ENCODE results near the gene F12.

The F12 gene

GRCh38 chr5:177434942-177435738 lies 25.8 kb upstream of the F12 start:
- DNase-seq: no peak

GRCh38 chr5:177434437-177434836 lies 25.1 kb upstream of the F12 start:
- no peak for DNase-seq
- in situ Hi-C loops (cut with MboI; ENCODE audit: low pct_unique_long_range_greater_than_20kb, low sequenced_read_pairs): no loop called here

More at GRCh38 chr5:177434942-177435738, 25.8 kb upstream of the F12 start:
- in situ Hi-C loops (cut with MboI; ENCODE audit: low pct_unique_long_range_greater_than_20kb, low sequenced_read_pairs): no loop called here

DNA sequence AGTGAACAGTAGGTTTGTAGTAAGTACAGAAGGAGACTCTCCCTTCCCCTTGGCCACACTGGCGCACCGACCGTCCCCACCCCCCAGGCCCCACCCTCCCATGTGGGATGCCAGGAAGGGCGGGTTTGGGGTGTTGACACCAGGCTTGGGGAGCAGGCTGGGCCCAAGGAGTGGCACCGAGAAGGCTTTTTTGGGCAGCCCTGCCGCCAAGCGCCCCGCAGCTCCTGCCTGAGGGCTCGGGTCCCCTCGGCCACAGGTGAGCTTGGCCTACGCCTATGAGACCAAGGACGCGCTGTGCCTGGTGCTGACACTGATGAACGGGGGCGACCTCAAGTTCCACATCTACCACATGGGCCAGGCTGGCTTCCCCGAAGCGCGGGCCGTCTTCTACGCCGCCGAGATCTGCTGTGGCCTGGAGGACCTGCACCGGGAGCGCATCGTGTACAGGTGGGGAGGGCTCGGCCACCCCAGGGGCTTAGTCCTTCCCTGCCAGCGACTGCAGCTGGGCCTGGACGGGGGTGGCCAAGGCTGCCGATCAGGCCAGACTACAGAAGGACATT lies 24.4 kb upstream of the F12 start:
- no peak for DNase-seq
- in situ Hi-C loops (cut with MboI; ENCODE audit: low pct_unique_long_range_greater_than_20kb, low sequenced_read_pairs): no loop called here

DNA sequence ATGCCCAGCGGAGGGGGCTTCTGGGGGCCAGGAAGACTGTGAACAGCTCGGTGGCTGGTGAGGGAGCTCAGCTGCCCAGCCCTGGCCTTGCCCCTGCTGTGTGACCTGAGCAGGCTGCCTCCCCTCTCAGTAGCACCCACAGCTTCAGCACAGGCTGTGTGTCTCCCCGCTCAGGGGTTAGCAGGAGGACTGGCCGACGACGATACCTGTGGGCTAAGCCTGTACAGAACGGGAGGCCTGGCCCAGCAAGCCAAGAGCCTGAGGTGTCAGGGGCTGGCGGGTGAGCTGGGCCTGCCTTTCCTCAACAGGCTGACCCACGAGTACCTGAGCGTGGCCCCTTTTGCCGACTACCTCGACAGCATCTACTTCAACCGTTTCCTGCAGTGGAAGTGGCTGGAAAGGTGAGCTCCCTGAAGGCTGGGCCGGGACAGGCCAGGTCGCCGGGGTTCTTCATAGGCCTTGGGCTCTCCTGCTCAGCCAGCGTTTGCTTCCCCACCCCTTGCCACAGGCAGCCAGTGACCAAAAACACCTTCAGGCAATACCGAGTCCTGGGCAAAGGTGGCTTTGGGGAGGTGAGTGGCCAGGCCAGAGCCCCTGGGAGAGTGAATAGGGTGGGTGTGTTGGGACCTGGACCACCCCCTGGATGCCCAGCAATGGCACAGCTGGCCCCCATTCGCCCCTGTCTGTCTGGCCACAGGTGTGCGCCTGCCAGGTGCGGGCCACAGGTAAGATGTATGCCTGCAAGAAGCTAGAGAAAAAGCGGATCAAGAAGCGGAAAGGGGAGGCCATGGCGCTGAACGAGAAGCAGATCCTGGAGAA lies 23.7 kb upstream of the F12 start:
- in situ Hi-C loops (cut with MboI; ENCODE audit: low pct_unique_long_range_greater_than_20kb, low sequenced_read_pairs): no loop called here

DNA sequence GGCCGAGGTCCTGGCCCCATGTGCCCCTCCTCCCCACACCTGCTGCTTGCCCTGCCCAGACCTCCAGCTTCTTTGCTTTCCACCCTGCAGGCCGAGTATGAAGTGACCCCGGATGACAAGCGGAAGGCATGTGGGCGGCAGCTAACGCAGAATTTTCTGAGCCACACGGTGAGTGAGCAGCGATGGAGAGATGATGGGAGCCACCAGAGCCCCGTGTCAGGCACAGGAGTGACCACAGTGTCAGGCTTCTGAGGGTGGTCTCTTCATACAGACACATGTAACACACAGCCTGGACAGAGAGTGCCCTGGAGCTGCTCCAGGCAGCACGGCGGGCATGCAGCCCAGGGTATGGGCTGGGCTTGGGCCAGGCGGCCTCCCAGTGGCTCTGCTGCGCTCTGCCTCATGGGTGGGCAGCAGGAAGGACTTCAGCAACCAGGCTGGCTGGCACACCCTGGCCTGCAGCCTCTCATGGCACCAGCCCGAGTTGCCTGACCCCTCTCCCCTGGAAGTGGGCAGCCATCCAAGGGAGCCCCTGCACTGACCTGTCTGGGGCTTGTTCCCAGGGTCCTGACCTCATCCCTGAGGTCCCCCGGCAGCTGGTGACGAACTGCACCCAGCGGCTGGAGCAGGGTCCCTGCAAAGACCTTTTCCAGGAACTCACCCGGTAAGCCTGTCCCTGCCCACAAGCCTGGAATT lies 22.9 kb upstream of the F12 start:
- in situ Hi-C loops (cut with MboI; ENCODE audit: low pct_unique_long_range_greater_than_20kb, low sequenced_read_pairs): no loop called here
- DNase-seq: no peak

More for the DNA sequence above, 23.7 kb upstream of the F12 start:
- no peak for DNase-seq

DNA sequence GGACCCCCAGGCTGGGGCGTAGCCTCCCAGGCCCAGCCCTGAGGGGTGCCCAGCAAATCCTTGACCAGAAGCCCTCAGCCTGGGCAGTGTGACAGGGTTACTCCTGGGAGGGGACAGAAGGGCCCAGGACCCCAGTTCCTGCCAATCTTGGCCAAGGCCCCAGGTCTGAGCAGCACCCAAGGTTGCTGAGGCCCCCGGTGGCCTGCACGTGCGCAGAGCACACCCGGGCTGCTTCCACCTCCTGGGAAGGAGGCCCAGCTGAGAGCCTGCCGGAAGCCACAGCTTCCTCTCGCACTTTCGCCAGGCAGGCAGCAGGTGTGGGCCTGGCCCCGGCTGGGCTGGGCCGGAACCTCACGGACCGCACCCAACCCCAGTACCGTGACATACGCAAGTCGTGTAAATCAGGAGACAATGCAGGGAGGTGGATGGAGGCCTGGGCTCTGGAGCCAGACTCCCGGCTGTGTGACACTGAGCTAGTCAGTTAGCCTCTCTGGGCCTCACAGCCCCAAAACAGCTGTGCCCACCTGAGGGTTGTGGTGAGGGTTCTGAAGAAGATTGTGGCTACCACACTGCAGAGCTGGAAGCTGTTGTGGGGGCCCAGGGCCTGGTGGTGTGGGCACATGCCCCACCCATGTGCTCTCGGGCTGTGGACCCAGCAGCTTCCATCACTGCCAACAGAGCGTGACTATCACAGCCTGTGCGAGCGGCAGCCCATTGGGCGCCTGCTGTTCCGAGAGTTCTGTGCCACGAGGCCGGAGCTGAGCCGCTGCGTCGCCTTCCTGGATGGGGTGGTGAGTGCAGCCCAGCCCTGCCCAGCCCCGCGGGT lies 22.2 kb upstream of the F12 start:
- peak; percentile 43 for DNase-seq
- in situ Hi-C loops (cut with MboI; ENCODE audit: low pct_unique_long_range_greater_than_20kb, low sequenced_read_pairs): no loop called here

GRCh38 chr5:177430972-177431316 lies 21.6 kb upstream of the F12 start:
- in situ Hi-C loops (cut with MboI; ENCODE audit: low pct_unique_long_range_greater_than_20kb, low sequenced_read_pairs): no loop called here
- DNase-seq: no peak

- DNase-seq: no peak
- in situ Hi-C loops (cut with MboI; ENCODE audit: low pct_unique_long_range_greater_than_20kb, low sequenced_read_pairs): no loop called here
Observed at GRCh38 chr5:177430140-177430951, 21.0 kb upstream of the F12 start.

DNA sequence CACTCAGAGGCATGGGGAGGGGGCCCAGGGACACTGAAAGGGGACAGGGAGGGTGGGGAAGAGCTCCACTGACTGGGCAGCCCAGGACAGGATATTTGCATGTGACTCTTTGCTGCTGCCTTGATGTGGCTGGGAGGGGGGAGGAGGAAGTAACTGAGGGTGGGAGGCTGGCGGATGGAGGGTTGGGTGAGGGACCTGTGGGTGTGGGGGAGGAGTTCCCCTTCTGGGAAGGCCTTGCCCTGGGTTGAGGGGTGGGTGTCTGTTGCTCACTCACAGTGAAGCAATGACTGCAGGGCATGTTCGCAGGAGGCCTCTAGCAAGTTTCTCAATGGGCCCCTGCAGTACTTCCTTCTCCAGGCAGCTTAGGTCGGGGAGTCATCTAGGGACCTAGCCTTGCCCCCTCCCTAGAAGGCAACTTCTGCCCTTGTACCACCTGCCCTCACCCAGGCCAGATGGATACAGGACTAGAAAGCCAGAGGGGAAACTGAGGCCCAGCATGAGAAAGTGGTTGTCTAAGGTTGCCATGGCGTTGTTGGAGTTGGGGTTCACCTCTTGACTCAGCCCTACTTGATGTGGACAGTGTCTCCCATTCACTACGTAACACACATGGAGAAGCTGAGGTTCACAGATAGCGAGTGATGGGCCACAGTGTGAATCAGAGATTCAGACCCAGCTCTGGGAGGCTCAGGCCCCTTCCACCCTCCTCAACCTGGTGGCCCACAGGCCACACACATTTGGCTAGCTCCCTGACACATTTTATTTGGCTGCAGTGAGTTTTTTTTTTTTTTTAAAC lies 20.1 kb upstream of the F12 start:
- in situ Hi-C loops (cut with MboI; ENCODE audit: low pct_unique_long_range_greater_than_20kb, low sequenced_read_pairs): no loop called here
- peak; percentile 94 for DNase-seq

GRCh38 chr5:177428574-177429217 lies 19.3 kb upstream of the F12 start:
- DNase-seq: no peak
- in situ Hi-C loops (cut with MboI; ENCODE audit: low pct_unique_long_range_greater_than_20kb, low sequenced_read_pairs): no loop called here

- in situ Hi-C loops (cut with MboI; ENCODE audit: low pct_unique_long_range_greater_than_20kb, low sequenced_read_pairs): no loop called here
- peak; percentile 44 for DNase-seq
Observed at GRCh38 chr5:177427919-177428573, 18.7 kb upstream of the F12 start.

- in situ Hi-C loops (cut with MboI; ENCODE audit: low pct_unique_long_range_greater_than_20kb, low sequenced_read_pairs): no loop called here
- peak; percentile 32 for DNase-seq
Observed at GRCh38 chr5:177427211-177427822, 18.0 kb upstream of the F12 start.

- in situ Hi-C loops (cut with MboI; ENCODE audit: low pct_unique_long_range_greater_than_20kb, low sequenced_read_pairs): no loop called here
- DNase-seq: peak; percentile 28
Observed at GRCh38 chr5:177426566-177427210, 17.3 kb upstream of the F12 start, which contains the start of gene GRK6. TSS of gene GRK6 (plus strand) at chr5:177426676. CDS start at chr5:177426846, 170 bp downstream.

GRCh38 chr5:177425801-177426565 lies 16.6 kb upstream of the F12 start:
- DNase-seq: peak; percentile 100
- in situ Hi-C loops (cut with MboI; ENCODE audit: low pct_unique_long_range_greater_than_20kb, low sequenced_read_pairs): no loop called here

Data from KBM-7 (cell line).